Measurements from ENCODE around the gene OSBPL6.

Gene OSBPL6

GRCh38 chr2:178198441-178198840 lies 4.1 kb downstream of the OSBPL6 start (continued):
- TF ChIP-seq, protein P1, sequence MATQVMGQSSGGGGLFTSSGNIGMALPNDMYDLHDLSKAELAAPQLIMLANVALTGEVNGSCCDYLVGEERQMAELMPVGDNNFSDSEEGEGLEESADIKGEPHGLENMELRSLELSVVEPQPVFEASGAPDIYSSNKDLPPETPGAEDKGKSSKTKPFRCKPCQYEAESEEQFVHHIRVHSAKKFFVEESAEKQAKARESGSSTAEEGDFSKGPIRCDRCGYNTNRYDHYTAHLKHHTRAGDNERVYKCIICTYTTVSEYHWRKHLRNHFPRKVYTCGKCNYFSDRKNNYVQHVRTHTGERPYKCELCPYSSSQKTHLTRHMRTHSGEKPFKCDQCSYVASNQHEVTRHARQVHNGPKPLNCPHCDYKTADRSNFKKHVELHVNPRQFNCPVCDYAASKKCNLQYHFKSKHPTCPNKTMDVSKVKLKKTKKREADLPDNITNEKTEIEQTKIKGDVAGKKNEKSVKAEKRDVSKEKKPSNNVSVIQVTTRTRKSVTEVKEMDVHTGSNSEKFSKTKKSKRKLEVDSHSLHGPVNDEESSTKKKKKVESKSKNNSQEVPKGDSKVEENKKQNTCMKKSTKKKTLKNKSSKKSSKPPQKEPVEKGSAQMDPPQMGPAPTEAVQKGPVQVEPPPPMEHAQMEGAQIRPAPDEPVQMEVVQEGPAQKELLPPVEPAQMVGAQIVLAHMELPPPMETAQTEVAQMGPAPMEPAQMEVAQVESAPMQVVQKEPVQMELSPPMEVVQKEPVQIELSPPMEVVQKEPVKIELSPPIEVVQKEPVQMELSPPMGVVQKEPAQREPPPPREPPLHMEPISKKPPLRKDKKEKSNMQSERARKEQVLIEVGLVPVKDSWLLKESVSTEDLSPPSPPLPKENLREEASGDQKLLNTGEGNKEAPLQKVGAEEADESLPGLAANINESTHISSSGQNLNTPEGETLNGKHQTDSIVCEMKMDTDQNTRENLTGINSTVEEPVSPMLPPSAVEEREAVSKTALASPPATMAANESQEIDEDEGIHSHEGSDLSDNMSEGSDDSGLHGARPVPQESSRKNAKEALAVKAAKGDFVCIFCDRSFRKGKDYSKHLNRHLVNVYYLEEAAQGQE (tag by site-specific recombination; IDR thresholded peaks at IDR 0.05) = peak; percentile 53
- TF ChIP-seq ZNF560 (tag by site-specific recombination; IDR thresholded peaks at IDR 0.05; ENCODE audit: borderline replicate concordance) (0 out of 2 replicates have a peak, but pooled peaks have one; percentile 25), ZNF518A (tag by site-specific recombination; conservative IDR thresholded peaks at IDR 0.05; ENCODE audit: low read depth) (peak; percentile 83), ZBTB8A (tag by site-specific recombination; IDR thresholded peaks at IDR 0.05) (0 out of 2 replicates have a peak, but pooled peaks have one; percentile 36), ZNF394 (tag by site-specific recombination; IDR thresholded peaks at IDR 0.05; ENCODE audit: borderline replicate concordance) (peak; percentile 85; the same call in 1 of the 2 replicates), ZNF623 (tag by site-specific recombination; IDR thresholded peaks at IDR 0.05) (peak; percentile 59), ZXDB (tag by site-specific recombination; IDR thresholded peaks at IDR 0.05) (peak; percentile 35; the same call in 1 of the 2 replicates)

DNA sequence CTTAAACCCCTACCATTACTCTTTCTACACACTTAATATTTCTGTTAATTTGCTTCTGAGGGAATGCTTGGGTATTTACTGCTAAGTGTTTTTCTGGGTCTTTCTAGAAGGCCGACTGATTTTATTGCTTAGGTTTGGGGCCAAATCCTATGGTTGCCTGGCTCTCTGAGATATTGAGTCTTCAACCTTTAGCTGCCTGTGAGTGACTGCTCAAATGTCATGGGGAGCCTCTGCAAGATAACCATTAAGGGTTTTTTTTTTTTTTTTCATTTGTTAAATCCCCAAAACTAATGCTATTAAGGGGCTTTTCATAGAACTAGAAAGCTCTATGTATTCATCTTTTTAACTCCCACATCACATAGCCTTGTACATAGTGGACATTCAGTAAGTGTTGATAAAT lies 5.0 kb downstream of the OSBPL6 start:
- H3K4me1 ChIP-seq (ENCODE audit: control insufficient read depth, insufficient read depth, low read length) = peaks cover 4% of the 10 kb centered on the region
- H3K36me3 ChIP-seq (ENCODE audit: control insufficient read depth in 2 of 2, insufficient read depth in 1 of 2, low read length in 2 of 2) = no peaks in the 10 kb centered on the region
- H3K27ac ChIP-seq (ENCODE audit: extremely low read depth, low read depth, low read length) = no peak overlapping the region
- CTCF ChIA-PET = interaction anchor here (0.6 kb wide), 2 partner anchors 346 to 562 kb away, joined by 3 read pairs; no protein-coding TSS in a partner anchor
- H3K4me3 ChIP-seq (ENCODE audit: low read depth, low read length) = no peak overlapping the region
- POLR2A ChIA-PET = no interaction called here
- H3K9me3 ChIP-seq (ENCODE audit: control insufficient read depth, insufficient read depth, low read depth, low read length) = no peaks in the 10 kb centered on the region
- TF ChIP-seq HOXD13 (CRISPR knock-in tag; IDR thresholded peaks at IDR 0.05; ENCODE audit: borderline replicate concordance) (no peak), ZNF670 (tag by site-specific recombination; IDR thresholded peaks at IDR 0.05; ENCODE audit: low read depth) (no peak), ZNF26 (tag by site-specific recombination; IDR thresholded peaks at IDR 0.05) (no peak), HOXA7 (CRISPR knock-in tag; IDR thresholded peaks at IDR 0.05; ENCODE audit: borderline replicate concordance) (no peak), PRDM1 (tag by site-specific recombination; IDR thresholded peaks at IDR 0.05) (no peak), ZNF837 (tag by site-specific recombination; IDR thresholded peaks at IDR 0.05) (no peak), TRIM28 (IDR thresholded peaks at IDR 0.05; ENCODE audit: borderline replicate concordance, low read length) (no peak), ZNF571 (tag by site-specific recombination; IDR thresholded peaks at IDR 0.05) (no peak), OVOL3 (tag by site-specific recombination; IDR thresholded peaks at IDR 0.05) (no peak), ZNF621 (tag by site-specific recombination; IDR thresholded peaks at IDR 0.05) (no peak)
- TF ChIP-seq, protein P2, sequence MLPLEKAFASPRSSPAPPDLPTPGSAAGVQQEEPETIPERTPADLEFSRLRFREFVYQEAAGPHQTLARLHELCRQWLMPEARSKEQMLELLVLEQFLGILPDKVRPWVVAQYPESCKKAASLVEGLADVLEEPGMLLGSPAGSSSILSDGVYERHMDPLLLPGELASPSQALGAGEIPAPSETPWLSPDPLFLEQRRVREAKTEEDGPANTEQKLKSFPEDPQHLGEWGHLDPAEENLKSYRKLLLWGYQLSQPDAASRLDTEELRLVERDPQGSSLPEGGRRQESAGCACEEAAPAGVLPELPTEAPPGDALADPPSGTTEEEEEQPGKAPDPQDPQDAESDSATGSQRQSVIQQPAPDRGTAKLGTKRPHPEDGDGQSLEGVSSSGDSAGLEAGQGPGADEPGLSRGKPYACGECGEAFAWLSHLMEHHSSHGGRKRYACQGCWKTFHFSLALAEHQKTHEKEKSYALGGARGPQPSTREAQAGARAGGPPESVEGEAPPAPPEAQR (tag by site-specific recombination; IDR thresholded peaks at IDR 0.05) = no peak
- TF ChIP-seq, protein P3, sequence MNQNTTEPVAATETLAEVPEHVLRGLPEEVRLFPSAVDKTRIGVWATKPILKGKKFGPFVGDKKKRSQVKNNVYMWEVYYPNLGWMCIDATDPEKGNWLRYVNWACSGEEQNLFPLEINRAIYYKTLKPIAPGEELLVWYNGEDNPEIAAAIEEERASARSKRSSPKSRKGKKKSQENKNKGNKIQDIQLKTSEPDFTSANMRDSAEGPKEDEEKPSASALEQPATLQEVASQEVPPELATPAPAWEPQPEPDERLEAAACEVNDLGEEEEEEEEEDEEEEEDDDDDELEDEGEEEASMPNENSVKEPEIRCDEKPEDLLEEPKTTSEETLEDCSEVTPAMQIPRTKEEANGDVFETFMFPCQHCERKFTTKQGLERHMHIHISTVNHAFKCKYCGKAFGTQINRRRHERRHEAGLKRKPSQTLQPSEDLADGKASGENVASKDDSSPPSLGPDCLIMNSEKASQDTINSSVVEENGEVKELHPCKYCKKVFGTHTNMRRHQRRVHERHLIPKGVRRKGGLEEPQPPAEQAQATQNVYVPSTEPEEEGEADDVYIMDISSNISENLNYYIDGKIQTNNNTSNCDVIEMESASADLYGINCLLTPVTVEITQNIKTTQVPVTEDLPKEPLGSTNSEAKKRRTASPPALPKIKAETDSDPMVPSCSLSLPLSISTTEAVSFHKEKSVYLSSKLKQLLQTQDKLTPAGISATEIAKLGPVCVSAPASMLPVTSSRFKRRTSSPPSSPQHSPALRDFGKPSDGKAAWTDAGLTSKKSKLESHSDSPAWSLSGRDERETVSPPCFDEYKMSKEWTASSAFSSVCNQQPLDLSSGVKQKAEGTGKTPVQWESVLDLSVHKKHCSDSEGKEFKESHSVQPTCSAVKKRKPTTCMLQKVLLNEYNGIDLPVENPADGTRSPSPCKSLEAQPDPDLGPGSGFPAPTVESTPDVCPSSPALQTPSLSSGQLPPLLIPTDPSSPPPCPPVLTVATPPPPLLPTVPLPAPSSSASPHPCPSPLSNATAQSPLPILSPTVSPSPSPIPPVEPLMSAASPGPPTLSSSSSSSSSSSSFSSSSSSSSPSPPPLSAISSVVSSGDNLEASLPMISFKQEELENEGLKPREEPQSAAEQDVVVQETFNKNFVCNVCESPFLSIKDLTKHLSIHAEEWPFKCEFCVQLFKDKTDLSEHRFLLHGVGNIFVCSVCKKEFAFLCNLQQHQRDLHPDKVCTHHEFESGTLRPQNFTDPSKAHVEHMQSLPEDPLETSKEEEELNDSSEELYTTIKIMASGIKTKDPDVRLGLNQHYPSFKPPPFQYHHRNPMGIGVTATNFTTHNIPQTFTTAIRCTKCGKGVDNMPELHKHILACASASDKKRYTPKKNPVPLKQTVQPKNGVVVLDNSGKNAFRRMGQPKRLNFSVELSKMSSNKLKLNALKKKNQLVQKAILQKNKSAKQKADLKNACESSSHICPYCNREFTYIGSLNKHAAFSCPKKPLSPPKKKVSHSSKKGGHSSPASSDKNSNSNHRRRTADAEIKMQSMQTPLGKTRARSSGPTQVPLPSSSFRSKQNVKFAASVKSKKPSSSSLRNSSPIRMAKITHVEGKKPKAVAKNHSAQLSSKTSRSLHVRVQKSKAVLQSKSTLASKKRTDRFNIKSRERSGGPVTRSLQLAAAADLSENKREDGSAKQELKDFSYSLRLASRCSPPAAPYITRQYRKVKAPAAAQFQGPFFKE (tag by site-specific recombination; IDR thresholded peaks at IDR 0.05; ENCODE audit: borderline replicate concordance) = no peak

Measured in HEK293 (cell line).